SU-DHL-6 (cell line): Measurements from ENCODE around the gene RPLP2.

Experiments
- H2AFZ ChIP-seq: fragments of 200-600 bp; sonication (generic); 2 replicates; pipeline ENCODE4 v1.6.1; 2014; ENCODE audit warnings: low read depth, mild to moderate bottlenecking, moderate library complexity, mixed read lengths, antibody characterized with exemption, low read length; ENCODE audit not compliant: severe bottlenecking
- H3F3A ChIP-seq: fragments of 200-600 bp; shearing (Covaris generic); 2 replicates; pipeline ENCODE4 v1.6.0; 2016; ENCODE audit warnings: antibody characterized with exemption, mild to moderate bottlenecking; ENCODE audit not compliant: insufficient read depth
- H3K27ac ChIP-seq: fragments of 200-600 bp; sonication (generic); 2 replicates; pipeline ENCODE4 v1.5.1; 2016; ENCODE audit warnings: low read depth, mild to moderate bottlenecking, low read length, moderate library complexity, mixed read lengths
- H3K27me3 ChIP-seq: fragments of 200-600 bp; sonication (generic), shearing (Covaris generic); 2 replicates; pipeline ENCODE4 v1.6.0; 2014; ENCODE audit warnings: mild to moderate bottlenecking, low read length
- H3K36me3 ChIP-seq: fragments of 200-600 bp; sonication (generic); 2 replicates; pipeline ENCODE4 v1.6.1; 2014; ENCODE audit warnings: mild to moderate bottlenecking, low read length, mixed read lengths
- H3K4me2 ChIP-seq: fragments of 300-600, 200-600 bp; shearing (Covaris generic), sonication (generic); 2 replicates; pipeline ENCODE4 v1.6.0; 2014; ENCODE audit warnings: low read length, low read depth, mild to moderate bottlenecking; ENCODE audit not compliant: poor library complexity, severe bottlenecking
- H3K4me3 ChIP-seq: fragments of 200-600 bp; sonication (generic); 2 replicates; pipeline ENCODE4 v1.5.1; 2014; ENCODE audit warnings: antibody characterized with exemption, low read length, mild to moderate bottlenecking, mixed read lengths; ENCODE audit not compliant: insufficient read depth, poor library complexity, severe bottlenecking
- H3K79me2 ChIP-seq: fragments of 200-600 bp; sonication (generic); 2 replicates; pipeline ENCODE4 v1.6.1; 2014; ENCODE audit warnings: mild to moderate bottlenecking, low read length, moderate library complexity; ENCODE audit not compliant: insufficient read depth
- H3K9ac ChIP-seq: fragments of 200-600 bp; sonication (generic); 2 replicates; pipeline ENCODE4 v1.7.0; 2014; ENCODE audit warnings: mild to moderate bottlenecking, low read length
- H3K9me2 ChIP-seq: fragments of 200-600 bp; sonication (generic); replicated peaks from 2 replicates; pipeline ENCODE4 v1.6.1; 2014; ENCODE audit warnings: low read length; ENCODE audit not compliant: insufficient read depth
- H3K9me3 ChIP-seq: fragments of 200-600 bp; sonication (generic); 2 replicates; pipeline ENCODE4 v1.6.1; 2014; ENCODE audit warnings: low read length, mixed read lengths; ENCODE audit not compliant: insufficient read depth
- H4K20me1 ChIP-seq: fragments of 200-600 bp; sonication (generic); 2 replicates; pipeline ENCODE4 v1.6.1; 2014; ENCODE audit warnings: low read depth, mild to moderate bottlenecking, antibody characterized with exemption, low read length, moderate library complexity, mixed read lengths
- CTCF ChIP-seq: fragments of 200-600 bp; sonication (generic); IDR thresholded peaks from one replicate; pipeline ENCODE4 v1.5.1; 2017; ENCODE audit warnings: antibody characterized with exemption, mild to moderate bottlenecking, low read length, moderate library complexity; ENCODE audit not compliant: insufficient read depth, poor library complexity, severe bottlenecking
- EZH2phosphoT487 ChIP-seq: fragments of 200-600 bp; sonication (generic), shearing (Covaris generic); conservative IDR thresholded peaks from 2 replicates; pipeline ENCODE4 v1.6.1; 2018; ENCODE audit warnings: mild to moderate bottlenecking, antibody characterized with exemption, low read length, moderate library complexity, mixed read lengths

The RPLP2 gene

GRCh38 chr11:813456-814096, 3.8 kb downstream of the RPLP2 start:
- Histone ChIP-seq H3K4me3 (no peak overlapping the region), H3K79me2 (peaks cover 27% of the 10 kb centered on the region), H3K9me3 (no peaks in the 10 kb centered on the region), H3F3A (peaks cover 43% of the 10 kb centered on the region), H3K27ac (no peak overlapping the region), H4K20me1 (peaks cover 10% of the 10 kb centered on the region; the same call in 1 of the 2 replicates), H2AFZ (no peak overlapping the region), H3K9ac (no peak overlapping the region), H3K4me2 (no peak overlapping the region), H3K27me3 (no peaks in the 10 kb centered on the region), H3K9me2 (no peaks in the 10 kb centered on the region), H3K36me3 (peaks cover 25% of the 10 kb centered on the region)
- no peak for TF ChIP-seq CTCF
- TF ChIP-seq EZH2phosphoT487 = no peak

GRCh38 chr11:815675-816432, 6.1 kb downstream of the RPLP2 start:
- Histone ChIP-seq H2AFZ (no peak overlapping the region), H3K79me2 (peaks cover 10% of the 10 kb centered on the region), H3K9me3 (no peaks in the 10 kb centered on the region), H3K36me3 (peaks cover 19% of the 10 kb centered on the region), H4K20me1 (peaks cover 3% of the 10 kb centered on the region; the same call in 1 of the 2 replicates), H3K4me3 (no peak overlapping the region), H3K27me3 (no peaks in the 10 kb centered on the region), H3K27ac (no peak overlapping the region), H3K9me2 (no peaks in the 10 kb centered on the region), H3F3A (peaks cover 33% of the 10 kb centered on the region), H3K4me2 (no peak overlapping the region), H3K9ac (no peak overlapping the region)
- TF ChIP-seq CTCF (no peak), EZH2phosphoT487 (no peak)

GRCh38 chr11:816433-816779, 6.6 kb downstream of the RPLP2 start:
- Histone ChIP-seq H3K9me3 (no peaks in the 10 kb centered on the region), H3K27me3 (no peaks in the 10 kb centered on the region), H3K36me3 (peaks cover 14% of the 10 kb centered on the region), H2AFZ (no peak overlapping the region), H3F3A (peaks cover 27% of the 10 kb centered on the region), H3K9ac (no peak overlapping the region), H3K79me2 (peaks cover 4% of the 10 kb centered on the region), H3K4me3 (no peak overlapping the region), H4K20me1 (no peaks in the 10 kb centered on the region; the same call in 1 of the 2 replicates), H3K4me2 (no peak overlapping the region), H3K9me2 (no peaks in the 10 kb centered on the region), H3K27ac (no peak overlapping the region)
- TF ChIP-seq CTCF (no peak), EZH2phosphoT487 (no peak)
